GM20000 (cell line): Measurements from ENCODE around the gene CCL2.

Source experiments
- DNase-seq: peaks from one replicate; pipeline ENCODE4 v3.0.0; 2012; ENCODE audit warnings: low spot score
- CTCF ChIP-seq: IDR thresholded peaks from 2 replicates; pipeline ENCODE4 v1.5.1; 2012; ENCODE audit warnings: mild to moderate bottlenecking, control low read depth; ENCODE audit errors: extremely low read depth, missing control alignments

Gene CCL2

GRCh38 chr17:34287875-34288274 lies 32.8 kb downstream of the CCL2 start:
- no peak for DNase-seq
- TF ChIP-seq CTCF = no peak

DNA sequence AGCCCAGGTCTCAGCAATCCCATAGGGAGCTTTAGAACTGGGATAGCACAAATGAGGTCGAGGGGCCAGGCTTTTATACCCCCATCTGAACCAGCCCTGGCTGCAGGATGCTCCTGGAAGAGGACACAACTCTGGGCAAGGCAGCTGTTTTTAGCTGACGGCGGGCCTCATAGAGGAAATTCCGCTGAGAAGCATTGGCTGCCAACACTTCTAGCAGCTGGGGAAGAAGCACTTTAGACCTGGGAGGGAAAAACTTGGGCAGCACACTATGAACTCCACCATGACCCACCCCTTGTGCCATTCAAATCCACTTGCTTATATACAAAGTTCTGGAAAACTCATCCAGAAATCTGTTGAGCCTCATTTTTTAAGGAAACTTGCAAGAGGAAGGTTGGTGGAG lies 35.5 kb downstream of the CCL2 start:
- DNase-seq = no peak
- TF ChIP-seq CTCF = no peak

GRCh38 chr17:34291721-34292348 lies 36.8 kb downstream of the CCL2 start:
- TF ChIP-seq CTCF = no peak
- DNase-seq = no peak

DNA sequence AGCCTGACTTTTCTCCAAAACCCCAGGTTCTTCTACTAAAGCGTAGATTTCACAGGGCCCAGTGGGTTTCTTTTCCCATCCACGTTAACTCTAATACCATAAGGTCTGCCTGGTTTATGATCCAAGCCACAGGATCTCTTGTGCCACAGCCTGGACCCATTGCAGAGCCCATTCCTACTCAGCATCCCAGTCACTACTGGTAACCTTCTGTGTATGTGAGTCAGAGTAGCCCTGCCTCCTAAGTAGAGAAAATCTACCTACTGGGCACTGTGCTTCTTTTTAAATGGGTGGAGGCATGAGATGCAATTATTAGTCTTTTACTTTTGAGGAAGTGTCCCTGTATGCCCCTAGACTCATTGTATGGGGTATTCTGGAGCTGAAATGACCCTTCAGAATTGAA lies 43.9 kb downstream of the CCL2 start:
- TF ChIP-seq CTCF = no peak
- no peak for DNase-seq

GRCh38 chr17:34299956-34300577 lies 45.0 kb downstream of the CCL2 start:
- TF ChIP-seq CTCF = no peak
- no peak for DNase-seq

GRCh38 chr17:34300652-34301370 lies 45.7 kb downstream of the CCL2 start:
- no peak for DNase-seq
- no peak for TF ChIP-seq CTCF

DNA sequence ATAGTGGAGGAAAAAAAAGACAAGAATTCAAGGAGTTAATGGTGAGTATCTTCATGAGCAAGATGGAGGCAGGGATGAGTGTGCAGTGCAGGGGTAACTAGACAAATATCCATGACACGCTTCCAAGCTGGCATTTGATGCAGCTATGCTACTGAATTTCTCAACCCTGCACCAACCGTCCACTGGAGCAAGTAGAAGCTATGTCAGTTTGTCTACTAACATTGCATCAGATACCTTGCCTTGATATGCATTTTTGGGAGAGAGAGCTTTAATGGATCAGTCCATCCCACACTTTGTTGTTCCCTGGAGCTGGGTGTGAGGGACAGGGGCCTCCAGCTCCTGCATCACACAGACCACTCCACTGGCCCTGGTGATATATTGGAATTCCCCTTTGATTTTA lies 46.9 kb downstream of the CCL2 start:
- TF ChIP-seq CTCF = no peak
- DNase-seq = no peak
